Activated CD4-positive, alpha-beta memory T cell treated with anti-CD3 and anti-CD28 coated beads, Interleukin-2, amount 10 ng/mL, durations not matched to agents 7 days and 5 days (primary cell): ENCODE data around the gene CAMTA1. TPM values are rescaled to one million over a fixed set of nuclear protein-coding genes. Genes with fewer than 3 reads are reported as not detected.

Experiments used
- CTCF ChIA-PET: fragments of 350-600 bp; sonication (Branson Sonifier 250); formaldehyde crosslinking; loops from one replicate; lab custom pipeline; 2021; ENCODE audit warnings: antibody characterized with exemption, inconsistent platforms; lab: Charles Lee
- POLR2A ChIA-PET: fragments of 350-600 bp; sonication (Branson Sonifier 250); formaldehyde crosslinking; loops from one replicate; lab custom pipeline; 2021; ENCODE audit warnings: antibody characterized with exemption; lab: Charles Lee
- DNase-seq: peaks from one replicate; pipeline ENCODE4 v3.0.0-alpha.2; 2020
- H3K27ac Mint-ChIP-seq: one replicate; pipeline ENCODE4 v1.8.0; 2021; ENCODE audit warnings: mild to moderate bottlenecking, mixed read lengths
- H3K27me3 Mint-ChIP-seq: one replicate; pipeline ENCODE4 v1.8.0; 2021; ENCODE audit warnings: mixed read lengths
- H3K36me3 Mint-ChIP-seq: one replicate; pipeline ENCODE4 v1.8.0; 2021; ENCODE audit warnings: low read depth, mixed read lengths
- H3K4me1 Mint-ChIP-seq: one replicate; pipeline ENCODE4 v1.8.0; 2021; ENCODE audit warnings: mixed read lengths
- H3K4me3 Mint-ChIP-seq: one replicate; pipeline ENCODE4 v1.8.0; 2021; ENCODE audit warnings: mild to moderate bottlenecking, mixed read lengths
- H3K9me3 Mint-ChIP-seq: one replicate; pipeline ENCODE4 v1.8.0; 2021; ENCODE audit warnings: mixed read lengths
- total RNA-seq, 2 experiments: library from RNA; stranded (reverse); gene quantifications; one replicate each; pipeline ENCODE4 v1.2.3, GENCODE V29; 2021

CAMTA1 gene
- total RNA-seq, 2 experiments from 2014 or later, result 43.0 to 47.3 TPM

GRCh38 chr1:7425229-7425628, 640.0 kb downstream of the CAMTA1 start:
- Mint-ChIP-seq H3K27me3 (no peaks in the 10 kb centered on the region), H3K9me3 (no peaks in the 10 kb centered on the region), H3K36me3 (no peaks in the 10 kb centered on the region), H3K27ac (no peak overlapping the region), H3K4me1 (no peaks in the 10 kb centered on the region), H3K4me3 (no peak overlapping the region)
- POLR2A ChIA-PET, result no interaction called here
- DNase-seq, result no peak
- CTCF ChIA-PET, result no interaction called here

- H3K36me3 Mint-ChIP-seq, result no peaks in the 10 kb centered on the region
- no peaks in the 10 kb centered on the region for H3K9me3 Mint-ChIP-seq
- no peaks in the 10 kb centered on the region for H3K27me3 Mint-ChIP-seq
- H3K4me1 Mint-ChIP-seq, result no peaks in the 10 kb centered on the region
- H3K27ac Mint-ChIP-seq, result no peak overlapping the region
- H3K4me3 Mint-ChIP-seq, result no peak overlapping the region
- POLR2A ChIA-PET, result no interaction called here
- CTCF ChIA-PET, result no interaction called here
- DNase-seq, result no peak
Observed at GRCh38 chr1:7425771-7426170, 640.5 kb downstream of the CAMTA1 start.

DNA sequence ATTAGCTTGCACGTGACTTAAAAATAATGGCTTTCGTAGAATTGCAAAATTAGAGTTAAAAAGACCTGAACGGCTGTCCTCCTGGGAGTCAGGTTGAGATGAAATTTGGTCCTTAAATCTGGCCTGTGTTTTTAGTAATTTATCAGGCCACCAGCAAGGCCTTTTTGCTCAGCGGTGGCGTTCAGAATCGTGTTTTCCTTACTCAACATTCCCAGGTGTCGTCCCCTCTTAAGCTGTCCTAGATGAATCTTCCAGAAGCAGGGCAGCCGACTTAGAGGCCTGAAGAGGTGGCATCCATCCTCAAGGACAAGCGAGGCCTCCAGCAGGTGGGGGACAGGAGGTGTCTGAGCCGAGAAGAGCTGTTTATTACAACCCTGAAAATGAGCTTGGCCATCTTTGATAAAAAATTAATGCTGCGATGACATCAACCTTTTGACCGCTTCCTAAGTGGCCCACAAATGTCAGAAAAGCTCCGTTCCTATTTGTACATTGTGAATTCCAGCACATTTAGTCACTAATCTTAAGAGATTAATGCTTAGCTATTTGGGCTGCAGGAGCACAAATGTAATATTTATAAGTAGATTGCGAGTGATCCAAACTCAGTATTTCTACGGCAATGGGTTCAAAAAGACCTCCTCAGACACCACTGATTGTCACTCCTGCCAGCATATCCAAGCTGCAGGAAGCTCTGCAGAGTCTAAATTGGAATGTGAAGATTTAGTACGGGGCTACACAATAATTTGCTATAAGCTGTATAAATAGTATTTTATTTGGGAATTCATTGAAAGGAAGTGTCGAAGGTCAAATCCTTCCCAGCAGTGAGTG, 641.7 kb downstream of the CAMTA1 start:
- ChIA-PET POLR2A (no interaction called here), CTCF (no interaction called here)
- H3K27me3 Mint-ChIP-seq, result no peaks in the 10 kb centered on the region
- H3K4me3 Mint-ChIP-seq, result no peak overlapping the region
- H3K4me1 Mint-ChIP-seq, result no peaks in the 10 kb centered on the region
- no peak overlapping the region for H3K27ac Mint-ChIP-seq
- no peaks in the 10 kb centered on the region for H3K36me3 Mint-ChIP-seq
- no peaks in the 10 kb centered on the region for H3K9me3 Mint-ChIP-seq
- DNase-seq, result no peak

GRCh38 chr1:7427605-7428300, 642.5 kb downstream of the CAMTA1 start:
- no peaks in the 10 kb centered on the region for H3K27me3 Mint-ChIP-seq
- no peak overlapping the region for H3K27ac Mint-ChIP-seq
- no peak overlapping the region for H3K4me3 Mint-ChIP-seq
- POLR2A ChIA-PET, result no interaction called here
- H3K36me3 Mint-ChIP-seq, result no peaks in the 10 kb centered on the region
- DNase-seq, result no peak
- H3K9me3 Mint-ChIP-seq, result no peaks in the 10 kb centered on the region
- CTCF ChIA-PET, result no interaction called here
- H3K4me1 Mint-ChIP-seq, result no peaks in the 10 kb centered on the region

GRCh38 chr1:7429290-7429689, 644.0 kb downstream of the CAMTA1 start:
- Mint-ChIP-seq H3K36me3 (no peaks in the 10 kb centered on the region), H3K27ac (no peak overlapping the region), H3K4me1 (no peaks in the 10 kb centered on the region), H3K9me3 (no peaks in the 10 kb centered on the region), H3K27me3 (no peaks in the 10 kb centered on the region), H3K4me3 (no peak overlapping the region)
- ChIA-PET CTCF (no interaction called here), POLR2A (no interaction called here)
- no peak for DNase-seq

DNA sequence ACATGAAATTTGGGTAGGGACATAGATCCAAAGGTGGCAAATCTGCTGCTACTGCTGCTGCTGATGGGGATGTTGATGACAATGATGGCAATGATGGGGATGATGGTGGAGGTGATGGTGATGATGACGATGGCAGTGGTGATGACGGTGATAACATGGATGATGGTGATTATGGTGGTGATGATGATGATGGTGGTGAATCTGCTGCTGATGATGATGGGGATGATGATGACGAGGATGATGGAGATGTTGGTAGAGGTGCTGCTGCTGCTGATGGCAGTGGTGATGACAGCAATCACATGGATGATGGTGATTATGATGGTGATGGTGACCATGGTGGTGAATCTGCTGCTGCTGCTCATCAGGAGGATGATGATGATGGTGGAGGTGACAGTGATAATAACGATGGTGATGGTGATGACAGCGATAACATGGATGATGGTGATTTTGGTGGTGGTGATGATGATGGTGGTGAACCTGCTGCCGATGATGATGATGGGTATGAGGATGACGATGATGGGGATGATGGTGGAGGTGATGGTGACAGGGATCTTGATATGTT, 644.9 kb downstream of the CAMTA1 start:
- Mint-ChIP-seq H3K27ac (no peak overlapping the region), H3K9me3 (no peaks in the 10 kb centered on the region), H3K27me3 (no peaks in the 10 kb centered on the region), H3K4me1 (no peaks in the 10 kb centered on the region), H3K4me3 (no peak overlapping the region), H3K36me3 (no peaks in the 10 kb centered on the region)
- DNase-seq, result no peak
- CTCF ChIA-PET, result no interaction called here
- POLR2A ChIA-PET, result no interaction called here

DNA sequence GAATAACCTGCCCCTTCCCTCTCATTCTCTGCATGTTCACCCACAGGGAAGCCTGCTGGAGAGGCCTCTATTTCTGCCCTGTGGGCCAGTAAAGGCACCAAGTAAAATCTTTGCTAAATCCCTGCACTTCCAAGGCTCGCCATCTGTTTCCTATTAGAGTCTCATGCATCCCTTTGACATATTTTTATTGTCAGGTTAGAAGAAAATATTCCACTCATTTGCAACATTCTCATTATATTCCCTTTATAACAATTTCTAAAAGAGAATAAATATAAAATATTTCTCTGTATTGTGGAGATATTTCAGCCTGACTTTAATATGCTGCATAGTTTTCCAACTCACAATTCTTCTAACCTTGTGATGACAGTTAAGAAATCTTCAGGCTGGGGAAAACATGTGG, 645.4 kb downstream of the CAMTA1 start:
- ChIA-PET CTCF (no interaction called here), POLR2A (no interaction called here)
- Mint-ChIP-seq H3K9me3 (no peaks in the 10 kb centered on the region), H3K27me3 (no peaks in the 10 kb centered on the region), H3K36me3 (no peaks in the 10 kb centered on the region), H3K4me1 (no peaks in the 10 kb centered on the region), H3K4me3 (no peak overlapping the region), H3K27ac (no peak overlapping the region)
- DNase-seq, result no peak

DNA sequence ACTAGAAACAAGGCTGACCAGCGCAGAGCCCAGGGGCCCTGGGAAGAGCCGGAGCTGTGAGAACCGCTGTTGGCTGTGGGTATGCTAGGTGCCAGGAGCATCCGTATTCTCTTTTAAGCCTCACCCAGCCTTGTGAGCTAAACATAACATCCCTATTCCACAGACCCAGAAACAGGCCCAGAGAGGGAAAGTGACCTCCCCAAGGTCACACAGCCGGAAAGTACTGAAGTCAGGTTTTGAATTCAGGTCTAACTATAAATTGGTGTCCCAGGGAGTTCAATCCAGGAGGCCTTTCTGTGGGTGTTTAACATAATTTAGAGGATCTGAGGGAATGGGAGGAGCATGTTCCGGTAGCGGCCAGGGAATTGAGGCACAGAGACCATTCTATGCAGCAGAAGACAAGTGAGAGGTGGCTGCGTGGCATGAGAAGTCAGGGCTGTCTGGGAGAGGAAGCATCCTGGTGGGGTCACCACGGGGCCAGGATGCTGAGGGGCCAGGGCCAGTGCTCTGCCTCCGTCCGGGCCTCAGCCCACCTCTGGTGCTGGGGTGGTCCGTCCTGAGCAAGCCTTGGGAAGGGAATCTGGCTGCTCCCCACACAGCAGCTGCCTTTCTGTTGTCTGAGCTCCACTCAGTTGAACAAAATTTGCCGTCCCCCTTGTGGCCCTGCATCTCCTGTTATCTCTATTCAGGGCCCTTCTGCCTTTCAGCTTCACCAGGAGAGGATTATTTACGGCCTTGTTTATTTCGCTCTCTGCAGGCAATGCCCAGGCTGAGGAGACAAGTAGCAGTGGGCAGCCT, 647.0 kb downstream of the CAMTA1 start:
- ChIA-PET CTCF (no interaction called here), POLR2A (no interaction called here)
- no peaks in the 10 kb centered on the region for H3K36me3 Mint-ChIP-seq
- no peak overlapping the region for H3K4me3 Mint-ChIP-seq
- H3K27ac Mint-ChIP-seq, result no peak overlapping the region
- no peaks in the 10 kb centered on the region for H3K27me3 Mint-ChIP-seq
- no peaks in the 10 kb centered on the region for H3K4me1 Mint-ChIP-seq
- no peak for DNase-seq
- H3K9me3 Mint-ChIP-seq, result no peaks in the 10 kb centered on the region

DNA sequence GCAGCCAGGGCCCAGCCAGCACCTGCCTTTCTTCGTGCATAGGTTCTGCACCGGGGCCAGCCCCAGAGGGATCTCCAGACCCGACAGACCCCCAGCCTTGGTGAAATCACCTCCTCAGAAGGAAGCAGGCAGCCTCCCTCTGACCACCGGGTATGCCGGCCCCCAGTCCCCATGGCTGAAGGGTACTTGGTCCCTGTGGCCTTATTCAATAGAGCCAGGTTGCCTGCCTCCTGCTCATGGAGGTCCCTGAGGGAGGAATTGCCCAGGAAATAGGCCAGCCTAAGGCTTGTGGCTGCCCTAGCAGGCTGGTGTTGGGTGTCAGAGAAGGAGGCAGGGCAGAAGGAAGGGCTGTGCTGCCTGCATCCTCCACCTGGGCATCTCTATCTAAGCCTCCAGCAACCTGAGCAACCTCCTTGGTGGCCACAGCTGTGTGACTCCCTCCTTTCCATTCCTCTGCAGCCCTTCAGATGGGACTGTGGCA, 647.7 kb downstream of the CAMTA1 start:
- no peaks in the 10 kb centered on the region for H3K27me3 Mint-ChIP-seq
- H3K4me3 Mint-ChIP-seq, result no peak overlapping the region
- DNase-seq, result no peak
- no peak overlapping the region for H3K27ac Mint-ChIP-seq
- H3K36me3 Mint-ChIP-seq, result no peaks in the 10 kb centered on the region
- ChIA-PET CTCF (no interaction called here), POLR2A (no interaction called here)
- no peaks in the 10 kb centered on the region for H3K9me3 Mint-ChIP-seq
- H3K4me1 Mint-ChIP-seq, result no peaks in the 10 kb centered on the region

GRCh38 chr1:7434566-7434965, 649.3 kb downstream of the CAMTA1 start:
- Mint-ChIP-seq H3K4me1 (no peaks in the 10 kb centered on the region), H3K27ac (no peak overlapping the region), H3K9me3 (no peaks in the 10 kb centered on the region), H3K27me3 (no peaks in the 10 kb centered on the region), H3K36me3 (no peaks in the 10 kb centered on the region), H3K4me3 (no peak overlapping the region)
- CTCF ChIA-PET, result no interaction called here
- no peak for DNase-seq
- POLR2A ChIA-PET, result no interaction called here

DNA sequence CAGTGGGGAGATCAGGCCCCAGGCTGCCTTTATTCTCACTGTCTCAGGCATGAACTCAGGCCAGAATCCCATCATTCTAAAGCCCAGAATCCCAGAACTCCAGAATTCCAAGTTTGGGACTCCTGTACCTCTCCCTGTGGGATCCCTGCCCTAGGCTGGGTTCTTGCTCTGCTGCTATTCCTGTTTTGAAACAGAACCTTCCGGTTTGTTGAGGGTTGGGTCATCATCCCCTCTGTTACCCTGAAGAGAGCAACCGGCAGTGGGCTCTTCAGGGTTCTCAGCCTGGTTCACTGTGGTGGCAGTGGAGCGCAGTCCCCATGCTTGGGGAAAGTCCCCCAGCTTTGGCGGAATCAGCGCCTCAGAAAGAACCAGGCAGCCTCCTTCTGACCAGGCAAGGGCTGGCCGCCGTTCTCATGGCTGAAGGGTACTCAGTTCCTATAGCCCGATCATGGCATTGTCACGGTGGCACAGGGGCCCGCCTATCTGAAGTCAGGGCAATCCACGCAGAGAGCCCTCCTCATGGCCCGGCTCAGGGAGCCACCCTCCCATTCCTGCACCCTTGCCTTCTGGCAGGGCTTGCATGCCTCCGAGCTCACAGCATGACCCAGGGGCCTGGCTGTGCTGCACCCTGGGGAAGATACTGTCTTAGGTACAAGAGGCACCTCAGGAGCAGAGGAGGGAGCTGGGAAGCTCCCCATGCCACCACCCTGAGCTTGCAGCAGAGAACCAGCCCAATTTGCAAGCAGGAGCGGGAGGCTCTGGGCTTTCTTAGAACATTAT, 650.2 kb downstream of the CAMTA1 start:
- Mint-ChIP-seq H3K27me3 (no peaks in the 10 kb centered on the region), H3K4me1 (no peaks in the 10 kb centered on the region), H3K4me3 (no peak overlapping the region), H3K27ac (no peak overlapping the region), H3K9me3 (no peaks in the 10 kb centered on the region), H3K36me3 (no peaks in the 10 kb centered on the region)
- ChIA-PET POLR2A (no interaction called here), CTCF (no interaction called here)
- DNase-seq, result no peak

GRCh38 chr1:7436056-7437005, 651.1 kb downstream of the CAMTA1 start:
- Mint-ChIP-seq H3K36me3 (no peaks in the 10 kb centered on the region), H3K4me1 (no peaks in the 10 kb centered on the region), H3K4me3 (no peak overlapping the region), H3K9me3 (no peaks in the 10 kb centered on the region), H3K27ac (no peak overlapping the region), H3K27me3 (no peaks in the 10 kb centered on the region)
- no peak for DNase-seq
- CTCF ChIA-PET, result no interaction called here
- POLR2A ChIA-PET, result no interaction called here
